PFSK-1 (cell line): Measurements from ENCODE around the gene CSNK1G2.

Source experiments
- FOXP2 ChIP-seq: optimal IDR thresholded peaks from 2 replicates; pipeline ENCODE3; 2011; ENCODE audit warnings: borderline replicate concordance, control low read depth, inconsistent platforms; ENCODE audit not compliant: insufficient read depth; ENCODE audit errors: extremely low read length, extremely low read depth
- POLR2AphosphoS5 ChIP-seq: IDR thresholded peaks from 2 replicates; pipeline ENCODE4 v1.6.1; 2012; ENCODE audit warnings: low read depth, mild to moderate bottlenecking, control low read depth, low read length, moderate library complexity
- SIN3A ChIP-seq: IDR thresholded peaks from 2 replicates; pipeline ENCODE4 v1.6.1; 2012; ENCODE audit warnings: mild to moderate bottlenecking, low read length, moderate library complexity, borderline replicate concordance; ENCODE audit not compliant: insufficient read depth
- TAF1 ChIP-seq: IDR thresholded peaks from 2 replicates; pipeline ENCODE4 v1.6.1; 2012; ENCODE audit warnings: low read length, control low read depth, borderline replicate concordance; ENCODE audit not compliant: insufficient read depth
- TF ChIP-seq, protein P1 (sequence below), 2 experiments: IDR thresholded peaks; 2 replicates each; pipeline versions ENCODE4 v1.6.1 to v1.8.0; 2011 to 2012; ENCODE audit warnings: low read depth in 2 of 2, low read length in 2 of 2, control low read depth in 1 of 2, inconsistent platforms in 1 of 2, mild to moderate bottlenecking in 1 of 2, moderate library complexity in 1 of 2; ENCODE audit not compliant: insufficient read depth in 1 of 2

Gene CSNK1G2

DNA sequence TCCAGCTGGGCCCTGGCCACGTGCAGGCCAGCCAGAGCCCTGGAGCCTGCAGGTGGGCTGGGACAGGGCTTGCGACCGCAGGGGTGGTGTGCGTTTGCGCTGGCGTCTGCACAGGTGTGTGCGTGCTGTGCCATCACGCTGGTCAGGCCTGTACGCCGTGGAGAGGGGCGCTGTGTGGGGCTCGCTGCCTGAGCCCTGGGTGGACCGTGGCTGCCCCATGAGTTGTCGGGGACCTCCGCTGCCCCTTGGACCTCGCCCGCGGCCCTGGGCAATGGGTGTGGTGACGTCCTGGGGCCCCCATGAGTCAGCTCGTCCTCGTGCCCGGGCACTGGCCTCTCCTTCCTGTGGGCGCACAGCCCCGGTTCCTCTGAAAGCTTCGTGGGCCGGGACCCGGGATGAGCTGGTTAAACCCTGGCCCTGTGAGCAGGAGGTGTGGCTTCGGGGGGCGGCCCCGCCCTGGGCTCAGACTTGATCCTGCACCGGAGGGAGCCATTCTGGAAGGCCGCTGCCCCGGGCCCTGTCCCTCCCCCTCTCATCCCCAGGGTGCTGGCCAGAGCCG lies 6.8 kb downstream of the CSNK1G2 start:
- TF ChIP-seq SIN3A (no peak), TAF1 (no peak), POLR2AphosphoS5 (no peak), FOXP2 (no peak)
- TF ChIP-seq, protein P1, sequence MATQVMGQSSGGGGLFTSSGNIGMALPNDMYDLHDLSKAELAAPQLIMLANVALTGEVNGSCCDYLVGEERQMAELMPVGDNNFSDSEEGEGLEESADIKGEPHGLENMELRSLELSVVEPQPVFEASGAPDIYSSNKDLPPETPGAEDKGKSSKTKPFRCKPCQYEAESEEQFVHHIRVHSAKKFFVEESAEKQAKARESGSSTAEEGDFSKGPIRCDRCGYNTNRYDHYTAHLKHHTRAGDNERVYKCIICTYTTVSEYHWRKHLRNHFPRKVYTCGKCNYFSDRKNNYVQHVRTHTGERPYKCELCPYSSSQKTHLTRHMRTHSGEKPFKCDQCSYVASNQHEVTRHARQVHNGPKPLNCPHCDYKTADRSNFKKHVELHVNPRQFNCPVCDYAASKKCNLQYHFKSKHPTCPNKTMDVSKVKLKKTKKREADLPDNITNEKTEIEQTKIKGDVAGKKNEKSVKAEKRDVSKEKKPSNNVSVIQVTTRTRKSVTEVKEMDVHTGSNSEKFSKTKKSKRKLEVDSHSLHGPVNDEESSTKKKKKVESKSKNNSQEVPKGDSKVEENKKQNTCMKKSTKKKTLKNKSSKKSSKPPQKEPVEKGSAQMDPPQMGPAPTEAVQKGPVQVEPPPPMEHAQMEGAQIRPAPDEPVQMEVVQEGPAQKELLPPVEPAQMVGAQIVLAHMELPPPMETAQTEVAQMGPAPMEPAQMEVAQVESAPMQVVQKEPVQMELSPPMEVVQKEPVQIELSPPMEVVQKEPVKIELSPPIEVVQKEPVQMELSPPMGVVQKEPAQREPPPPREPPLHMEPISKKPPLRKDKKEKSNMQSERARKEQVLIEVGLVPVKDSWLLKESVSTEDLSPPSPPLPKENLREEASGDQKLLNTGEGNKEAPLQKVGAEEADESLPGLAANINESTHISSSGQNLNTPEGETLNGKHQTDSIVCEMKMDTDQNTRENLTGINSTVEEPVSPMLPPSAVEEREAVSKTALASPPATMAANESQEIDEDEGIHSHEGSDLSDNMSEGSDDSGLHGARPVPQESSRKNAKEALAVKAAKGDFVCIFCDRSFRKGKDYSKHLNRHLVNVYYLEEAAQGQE (IDR thresholded peaks at IDR 0.05; ENCODE audit: insufficient read depth in 1 of 2, low read depth in 2 of 2, low read length in 2 of 2) = no peak

DNA sequence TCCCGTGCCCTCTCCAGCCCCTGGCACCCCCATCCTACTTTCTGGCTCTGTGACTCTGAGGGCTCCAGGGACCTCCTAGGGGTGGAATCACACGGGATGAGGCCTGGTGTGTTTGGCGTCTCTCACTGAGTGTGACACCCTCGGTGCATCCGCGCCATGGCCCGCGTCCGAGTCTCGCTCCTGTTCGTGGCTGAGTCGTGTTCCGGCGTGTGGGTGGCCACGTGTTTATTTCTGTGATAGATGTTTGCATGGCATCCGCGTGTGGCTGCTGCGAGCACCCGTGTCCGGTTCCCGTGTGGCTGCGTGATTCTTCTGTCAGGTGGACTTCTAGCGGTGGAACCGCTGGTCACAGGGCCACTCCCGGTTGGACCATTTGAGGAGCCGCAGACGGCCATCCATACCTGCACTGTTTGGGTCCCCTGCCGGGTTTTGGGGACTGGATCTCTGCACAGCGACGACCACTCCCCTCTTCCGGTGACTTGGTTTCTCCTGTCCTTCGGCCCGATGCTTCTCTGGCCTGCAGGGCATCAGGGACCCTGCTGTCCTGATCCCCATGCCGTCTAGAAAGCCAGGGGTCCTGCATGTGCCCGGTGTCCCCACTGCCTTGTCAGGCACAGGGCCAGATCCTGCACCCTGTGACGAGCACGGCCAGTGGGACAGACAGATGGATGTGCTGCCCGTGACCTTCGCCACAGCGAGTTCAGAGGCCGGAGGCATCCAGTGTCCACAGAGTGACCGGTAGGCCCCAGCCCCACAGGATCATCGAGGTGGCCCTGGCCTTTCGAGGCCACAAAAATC lies 8.5 kb downstream of the CSNK1G2 start:
- TF ChIP-seq TAF1 (no peak), POLR2AphosphoS5 (no peak), SIN3A (no peak), FOXP2 (no peak)
- TF ChIP-seq, protein P1 (IDR thresholded peaks at IDR 0.05; ENCODE audit: insufficient read depth in 1 of 2, low read depth in 2 of 2, low read length in 2 of 2) = no peak

DNA sequence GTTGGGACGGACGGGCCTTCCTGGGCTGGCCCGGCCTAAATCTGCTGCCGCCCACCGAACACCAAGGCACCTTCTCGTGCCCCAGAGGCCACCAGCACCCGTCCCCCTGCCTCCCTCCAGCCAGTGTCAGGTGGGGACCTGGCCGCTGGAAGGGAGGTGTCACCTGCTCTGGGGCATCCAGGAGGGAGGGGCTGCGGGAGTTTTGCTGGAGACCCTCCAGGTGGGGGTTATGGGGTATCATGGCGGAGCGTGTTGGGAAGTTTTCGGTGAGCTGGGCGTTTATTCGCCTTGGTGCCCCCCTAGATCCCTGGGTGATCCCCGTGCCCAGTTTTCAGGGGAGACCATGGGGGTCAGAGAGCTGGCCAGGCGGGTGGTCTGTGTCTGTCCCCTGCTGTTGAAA lies 9.7 kb downstream of the CSNK1G2 start:
- TF ChIP-seq POLR2AphosphoS5 (no peak), TAF1 (no peak), FOXP2 (no peak), SIN3A (no peak)
- TF ChIP-seq, protein P1 (IDR thresholded peaks at IDR 0.05; ENCODE audit: insufficient read depth in 1 of 2, low read depth in 2 of 2, low read length in 2 of 2) = no peak

DNA sequence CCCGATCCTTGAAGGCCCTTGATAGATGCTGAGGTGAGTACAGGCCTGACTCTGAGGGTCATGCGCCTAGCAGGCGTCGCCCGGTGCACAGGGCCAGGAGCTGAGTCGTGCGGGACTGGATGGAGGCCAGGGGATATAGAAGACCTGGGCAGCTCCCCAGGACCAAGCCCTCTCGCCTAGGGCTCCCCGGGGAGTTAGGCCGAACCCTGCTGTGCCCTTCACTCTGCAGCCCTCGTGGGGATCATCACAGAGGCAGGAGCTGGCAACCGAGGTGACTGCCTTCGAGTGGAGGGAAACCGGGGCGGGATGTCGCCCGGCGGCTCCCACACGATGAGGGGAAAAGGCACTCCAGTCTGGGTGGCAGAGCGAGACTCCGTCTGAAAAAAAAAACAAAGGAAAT lies 11.7 kb downstream of the CSNK1G2 start:
- TF ChIP-seq, protein P1 (IDR thresholded peaks at IDR 0.05; ENCODE audit: insufficient read depth in 1 of 2, low read depth in 2 of 2, low read length in 2 of 2) = no peak
- TF ChIP-seq FOXP2 (no peak), POLR2AphosphoS5 (no peak), SIN3A (no peak), TAF1 (no peak)
